Measurements from ENCODE around the gene DBF4. TPM values are rescaled to one million over a fixed set of nuclear protein-coding genes. Genes with fewer than 3 reads are reported as not detected.
A peak's percentile ranks its signal among the peaks of the same experiment; 100 is the strongest.
"Not testable (repeated sequence)": the region's sequence is repeated elsewhere in the genome, so short reads cannot be mapped to it uniquely, and the experiment has no call there.

DBF4 gene
- total RNA-seq, 2 donors from 2014 or later = 7.3 to 12.6 TPM

DNA sequence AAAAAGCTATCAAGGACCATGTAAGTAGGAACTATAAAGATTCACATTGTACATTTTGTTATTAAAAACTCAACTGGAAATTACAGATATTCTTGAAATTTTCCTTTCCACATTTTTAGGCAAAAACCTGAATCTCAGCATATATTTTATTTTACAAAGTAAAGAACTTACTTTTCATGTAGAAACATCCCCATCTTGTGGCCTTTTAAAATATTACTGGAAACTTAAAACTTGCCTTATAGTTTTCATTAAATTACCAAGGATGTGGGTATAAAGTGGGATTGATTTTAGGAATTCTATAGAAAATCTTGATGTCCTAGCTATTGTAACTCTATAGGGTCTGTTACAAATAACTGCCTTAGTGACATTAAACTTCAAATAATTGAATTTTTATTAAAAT, 10.6 kb downstream of the DBF4 start:
- Histone ChIP-seq H3K27ac (no peak overlapping the region), H3K9me3 (no peaks in the 10 kb centered on the region), H3K4me1 (ENCODE audit: control insufficient read depth in 1 of 2, low read depth in 2 of 2) (no peaks in the 10 kb centered on the region), H3K27me3 (replicated peaks; ENCODE audit: insufficient read depth) (no peaks in the 10 kb centered on the region), H3K4me3 (no peak overlapping the region), H3K36me3 (no peaks in the 10 kb centered on the region)
- no peak for ATAC-seq (ENCODE audit: insufficient number of reproducible peaks, low FRiP score, low read depth)
- DNase-seq (ENCODE audit: low spot score) = no peak
- TF ChIP-seq, protein P1, sequence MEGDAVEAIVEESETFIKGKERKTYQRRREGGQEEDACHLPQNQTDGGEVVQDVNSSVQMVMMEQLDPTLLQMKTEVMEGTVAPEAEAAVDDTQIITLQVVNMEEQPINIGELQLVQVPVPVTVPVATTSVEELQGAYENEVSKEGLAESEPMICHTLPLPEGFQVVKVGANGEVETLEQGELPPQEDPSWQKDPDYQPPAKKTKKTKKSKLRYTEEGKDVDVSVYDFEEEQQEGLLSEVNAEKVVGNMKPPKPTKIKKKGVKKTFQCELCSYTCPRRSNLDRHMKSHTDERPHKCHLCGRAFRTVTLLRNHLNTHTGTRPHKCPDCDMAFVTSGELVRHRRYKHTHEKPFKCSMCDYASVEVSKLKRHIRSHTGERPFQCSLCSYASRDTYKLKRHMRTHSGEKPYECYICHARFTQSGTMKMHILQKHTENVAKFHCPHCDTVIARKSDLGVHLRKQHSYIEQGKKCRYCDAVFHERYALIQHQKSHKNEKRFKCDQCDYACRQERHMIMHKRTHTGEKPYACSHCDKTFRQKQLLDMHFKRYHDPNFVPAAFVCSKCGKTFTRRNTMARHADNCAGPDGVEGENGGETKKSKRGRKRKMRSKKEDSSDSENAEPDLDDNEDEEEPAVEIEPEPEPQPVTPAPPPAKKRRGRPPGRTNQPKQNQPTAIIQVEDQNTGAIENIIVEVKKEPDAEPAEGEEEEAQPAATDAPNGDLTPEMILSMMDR (IDR thresholded peaks at IDR 0.05) = peak; percentile 47

GRCh38 chr7:87895363-87895762, 19.1 kb downstream of the DBF4 start:
- ATAC-seq (ENCODE audit: insufficient number of reproducible peaks, low FRiP score, low read depth) (no peak), DNase-seq (ENCODE audit: low spot score) (no peak)
- Histone ChIP-seq H3K9me3 (no peaks in the 10 kb centered on the region), H3K4me1 (ENCODE audit: control insufficient read depth in 1 of 2, low read depth in 2 of 2) (no peaks in the 10 kb centered on the region), H3K36me3 (peaks cover 5% of the 10 kb centered on the region), H3K4me3 (no peak overlapping the region), H3K27ac (no peak overlapping the region), H3K27me3 (replicated peaks; ENCODE audit: insufficient read depth) (no peaks in the 10 kb centered on the region)
- TF ChIP-seq, protein P1 (IDR thresholded peaks at IDR 0.05) = no peak

DNA sequence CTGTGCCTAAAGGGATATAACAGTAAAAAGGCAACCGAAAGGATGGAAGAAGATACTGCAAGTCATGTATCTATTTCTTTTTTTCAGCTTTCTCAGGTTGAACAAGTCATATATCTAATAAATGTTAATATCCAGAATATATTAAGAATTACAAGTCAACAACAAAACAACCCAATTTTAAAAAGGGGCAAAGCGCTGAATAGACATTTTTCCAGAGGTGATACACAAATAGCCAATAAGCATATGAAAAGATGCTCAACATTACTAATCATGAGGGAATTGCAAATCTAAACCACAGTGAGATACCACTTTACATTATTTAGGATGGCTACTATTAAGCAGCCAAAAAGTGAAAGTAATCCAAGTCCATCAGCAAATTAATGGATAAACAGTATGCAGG, 23.0 kb downstream of the DBF4 start:
- Histone ChIP-seq H3K9me3 (no peaks in the 10 kb centered on the region), H3K4me1 (ENCODE audit: control insufficient read depth in 1 of 2, low read depth in 2 of 2) (no peaks in the 10 kb centered on the region), H3K27me3 (replicated peaks; ENCODE audit: insufficient read depth) (no peaks in the 10 kb centered on the region), H3K36me3 (peaks cover 5% of the 10 kb centered on the region), H3K27ac (no peak overlapping the region), H3K4me3 (no peak overlapping the region)
- TF ChIP-seq, protein P1 (IDR thresholded peaks at IDR 0.05) = no peak
- DNase-seq (ENCODE audit: low spot score) = no peak
- ATAC-seq (ENCODE audit: insufficient number of reproducible peaks, low FRiP score, low read depth) = no peak

- H3K27me3 ChIP-seq (replicated peaks; ENCODE audit: insufficient read depth); ATAC-seq (ENCODE audit: insufficient number of reproducible peaks, low FRiP score, low read depth); DNase-seq (ENCODE audit: low spot score); H3K27ac ChIP-seq; H3K4me1 ChIP-seq (ENCODE audit: control insufficient read depth in 1 of 2, low read depth in 2 of 2); H3K9me3 ChIP-seq; H3K36me3 ChIP-seq; H3K4me3 ChIP-seq: not testable (repeated sequence)
Measured at GRCh38 chr7:87907136-87907906, 31.0 kb downstream of the DBF4 start.

DNA sequence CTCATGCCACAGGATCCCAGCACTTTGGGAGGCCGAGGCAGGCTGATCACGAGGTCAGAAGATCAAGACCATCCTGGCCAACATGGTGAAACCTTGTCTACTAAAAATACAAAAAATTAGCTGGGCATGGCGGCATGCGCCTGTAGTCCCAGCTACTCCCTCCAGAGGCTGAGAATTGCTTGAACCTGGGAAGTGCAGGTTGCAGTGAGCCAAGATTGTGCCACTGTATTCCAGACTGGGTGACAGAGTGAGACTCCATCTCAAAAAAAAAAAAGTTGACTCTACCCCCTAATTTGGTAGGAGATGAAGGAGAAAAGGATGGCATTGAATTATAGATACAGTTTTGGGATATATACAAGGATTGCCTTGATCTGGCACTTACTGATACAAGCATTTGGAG, 32.5 kb downstream of the DBF4 start:
- not testable (repeated sequence) for H3K4me3 ChIP-seq; H3K27ac ChIP-seq; H3K9me3 ChIP-seq; H3K36me3 ChIP-seq; DNase-seq (ENCODE audit: low spot score); ATAC-seq (ENCODE audit: insufficient number of reproducible peaks, low FRiP score, low read depth); H3K4me1 ChIP-seq (ENCODE audit: control insufficient read depth in 1 of 2, low read depth in 2 of 2); H3K27me3 ChIP-seq (replicated peaks; ENCODE audit: insufficient read depth)

GRCh38 chr7:87912121-87912520, 35.8 kb downstream of the DBF4 start:
- Histone ChIP-seq H3K36me3 (peaks cover 5% of the 10 kb centered on the region), H3K27me3 (replicated peaks; ENCODE audit: insufficient read depth) (no peaks in the 10 kb centered on the region)

More at GRCh38 chr7:87912121-87912520, 35.8 kb downstream of the DBF4 start:
- ATAC-seq (ENCODE audit: insufficient number of reproducible peaks, low FRiP score, low read depth) (no peak), DNase-seq (ENCODE audit: low spot score) (no peak)
- TF ChIP-seq, protein P1 (IDR thresholded peaks at IDR 0.05) = no peak
- Histone ChIP-seq H3K9me3 (no peaks in the 10 kb centered on the region), H3K27ac (no peak overlapping the region), H3K4me1 (ENCODE audit: control insufficient read depth in 1 of 2, low read depth in 2 of 2) (no peaks in the 10 kb centered on the region), H3K4me3 (no peak overlapping the region)

All from thoracic aorta (tissue), 2 donors.